Psoas muscle (tissue), 8 donors: ENCODE results near the gene ARHGEF7. TPM values are rescaled to one million over a fixed set of nuclear protein-coding genes. Genes with fewer than 3 reads are reported as not detected.

Experiments
- ATAC-seq, 4 donors: fragments of 200-7000 bp; cut with Tn5 transposase; one replicate each; pipeline ENCODE4 v1.9.1; 2020; ENCODE audit warnings: moderate library complexity in 3 of 4, mild to moderate bottlenecking in 2 of 4
- DNase-seq, 2 donors: peaks; one replicate each; pipeline ENCODE4 v3.0.0-alpha.2; 2020
- H3K27ac ChIP-seq: fragments of 200-600 bp; one replicate; pipeline ENCODE4 v1.8.0; 2022
- H3K27me3 ChIP-seq, 3 donors: fragments of 200-600 bp in 1 of 3; one replicate each; pipeline versions ENCODE4 v1.6.1 to v1.8.0; 2013 to 2022; ENCODE audit warnings: low read length in 2 of 3, mild to moderate bottlenecking in 2 of 3, moderate library complexity in 1 of 3; ENCODE audit not compliant: insufficient read depth in 3 of 3
- H3K36me3 ChIP-seq, 2 donors: fragments of 200-600 bp in 1 of 2; one replicate each; pipeline versions ENCODE4 v1.6.1 to v1.8.0; 2013 to 2022; ENCODE audit warnings: low read depth in 1 of 2, mild to moderate bottlenecking in 1 of 2, moderate library complexity in 1 of 2; ENCODE audit not compliant: insufficient read depth in 1 of 2
- H3K4me1 ChIP-seq: fragments of 200-600 bp; one replicate; pipeline ENCODE4 v1.8.0; 2022
- H3K4me3 ChIP-seq: fragments of 200-600 bp; one replicate; pipeline ENCODE4 v1.8.0; 2022; ENCODE audit warnings: mild to moderate bottlenecking
- H3K9me3 ChIP-seq: fragments of 200-600 bp; one replicate; pipeline ENCODE4 v1.8.0; 2022
- WGBS, 3 donors: extraction: QIAGEN DNeasy Blood & Tissue Kit; methylation state at CpG; one replicate each; pipeline versions ENCODE4 v1.1.6 to v1.1.7; 2013; 5-methylcytosine and 5-hydroxymethylcytosine counted together
- intact Hi-C, 2 donors: fragments of 100-400 bp; cut with DNase I; formaldehyde crosslinking; loops; one replicate each; pipeline versions ENCODE4 v1.11.0 to v1.14.2; 2022
- polyA plus RNA-seq, 3 donors: library from polyadenylated mRNA; stranded (reverse); fragments of 200-250 nt; gene quantifications; one replicate each; pipeline ENCODE4 v1.2.3, GENCODE V29; 2013
- total RNA-seq, 4 donors: library from RNA; stranded (reverse); fragmentation: NEBNext Ultra II Directional in 2 of 4; extraction: Animal tissue kit (Norgen Biotek cat#: 25700) in 2 of 4; gene quantifications; one replicate each; pipeline versions ENCODE4 v1.2.1 to v1.2.4, GENCODE V29; 2021 to 2023
- TF ChIP-seq, protein P1 (sequence below): fragments of 200-600 bp; IDR thresholded peaks from one replicate; pipeline ENCODE4 v1.8.0; 2022; ENCODE audit warnings: antibody characterized with exemption
- donor health status: healthy with polysubstance abuse.
- donor health status: DM: no; HTN: no; CAD: no; lungs with moderate emphysema.
- donor health status: Bipolar disorder and iron deficiency.
- donor health status: healthy.
- donor health status: DM: yes; HTN: yes; CAD: no.
- donor health status: DM: no; HTN: no; CAD: no.
- donor health status: DM: no; HTN: no; CAD: no.
- donor health status: DM: yes; HTN: yes; CAD: no.

ARHGEF7 gene
- total and polyA plus RNA-seq, 7 donors, result 21.6 to 53.6 (median 46.8) TPM

DNA sequence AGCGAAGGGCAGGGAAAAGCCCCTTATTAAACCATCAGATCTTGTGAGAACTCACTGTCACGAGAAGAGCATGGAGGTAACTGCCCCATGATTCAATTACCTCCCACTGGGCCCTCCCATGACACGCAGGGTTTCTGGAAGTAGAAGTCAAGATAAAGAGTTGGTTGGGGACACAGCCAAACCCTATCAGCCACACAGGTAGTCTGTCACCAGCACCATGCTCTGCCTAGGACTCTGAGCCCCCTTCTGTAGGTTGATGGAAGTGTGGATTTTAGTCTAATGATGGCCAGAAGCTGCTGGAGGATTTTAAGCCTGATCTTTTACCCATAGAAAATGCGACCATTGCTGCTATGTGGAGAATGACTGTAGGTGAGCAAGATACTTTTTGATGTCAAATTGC lies 60.8 kb downstream of the ARHGEF7 start:
- ATAC-seq (no peak), DNase-seq (no peak)
- TF ChIP-seq, protein P1, sequence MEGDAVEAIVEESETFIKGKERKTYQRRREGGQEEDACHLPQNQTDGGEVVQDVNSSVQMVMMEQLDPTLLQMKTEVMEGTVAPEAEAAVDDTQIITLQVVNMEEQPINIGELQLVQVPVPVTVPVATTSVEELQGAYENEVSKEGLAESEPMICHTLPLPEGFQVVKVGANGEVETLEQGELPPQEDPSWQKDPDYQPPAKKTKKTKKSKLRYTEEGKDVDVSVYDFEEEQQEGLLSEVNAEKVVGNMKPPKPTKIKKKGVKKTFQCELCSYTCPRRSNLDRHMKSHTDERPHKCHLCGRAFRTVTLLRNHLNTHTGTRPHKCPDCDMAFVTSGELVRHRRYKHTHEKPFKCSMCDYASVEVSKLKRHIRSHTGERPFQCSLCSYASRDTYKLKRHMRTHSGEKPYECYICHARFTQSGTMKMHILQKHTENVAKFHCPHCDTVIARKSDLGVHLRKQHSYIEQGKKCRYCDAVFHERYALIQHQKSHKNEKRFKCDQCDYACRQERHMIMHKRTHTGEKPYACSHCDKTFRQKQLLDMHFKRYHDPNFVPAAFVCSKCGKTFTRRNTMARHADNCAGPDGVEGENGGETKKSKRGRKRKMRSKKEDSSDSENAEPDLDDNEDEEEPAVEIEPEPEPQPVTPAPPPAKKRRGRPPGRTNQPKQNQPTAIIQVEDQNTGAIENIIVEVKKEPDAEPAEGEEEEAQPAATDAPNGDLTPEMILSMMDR, result no peak
- Histone ChIP-seq H3K4me1 (peaks cover 88% of the 10 kb centered on the region), H3K27ac (peak overlapping the region; percentile 77), H3K36me3 (no peaks in the 10 kb centered on the region), H3K9me3 (no peaks in the 10 kb centered on the region), H3K4me3 (no peak overlapping the region), H3K27me3 (no peaks in the 10 kb centered on the region)
- 93 to 96% (median 94%) methylated on average over 4 of the region's 4 CpGs for WGBS, 3 donors
- intact Hi-C loops, result loop anchor here in 1 of 2 donors (5.0 kb wide), 1 partner anchor 41 kb away; no protein-coding TSS in a partner anchor

DNA sequence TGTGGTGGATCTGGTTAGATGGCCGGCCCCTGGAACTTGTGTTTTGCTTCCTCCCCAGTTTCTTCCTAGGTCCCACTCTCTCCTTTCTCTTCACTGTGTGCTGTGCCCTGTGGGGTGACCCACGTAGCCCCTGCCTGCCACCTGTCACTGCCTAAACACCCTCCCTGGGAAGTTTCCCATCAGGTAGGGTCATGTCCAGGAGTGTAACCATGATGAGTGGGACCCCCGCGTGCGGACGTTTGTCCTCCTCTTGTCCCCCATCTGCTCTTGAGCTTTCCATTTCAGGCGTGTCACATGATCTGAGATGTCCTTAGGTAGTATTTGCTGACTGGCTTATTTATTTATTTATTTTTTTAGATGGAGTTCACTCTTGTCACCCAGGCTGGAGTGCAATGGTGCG lies 61.3 kb downstream of the ARHGEF7 start:
- intact Hi-C loops, result loop anchor here in 1 of 2 donors (5.0 kb wide), 1 partner anchor 41 kb away; no protein-coding TSS in a partner anchor
- WGBS, 3 donors, result 85 to 96% (median 90%) methylated on average over 8 of the region's 8 CpGs

DNA sequence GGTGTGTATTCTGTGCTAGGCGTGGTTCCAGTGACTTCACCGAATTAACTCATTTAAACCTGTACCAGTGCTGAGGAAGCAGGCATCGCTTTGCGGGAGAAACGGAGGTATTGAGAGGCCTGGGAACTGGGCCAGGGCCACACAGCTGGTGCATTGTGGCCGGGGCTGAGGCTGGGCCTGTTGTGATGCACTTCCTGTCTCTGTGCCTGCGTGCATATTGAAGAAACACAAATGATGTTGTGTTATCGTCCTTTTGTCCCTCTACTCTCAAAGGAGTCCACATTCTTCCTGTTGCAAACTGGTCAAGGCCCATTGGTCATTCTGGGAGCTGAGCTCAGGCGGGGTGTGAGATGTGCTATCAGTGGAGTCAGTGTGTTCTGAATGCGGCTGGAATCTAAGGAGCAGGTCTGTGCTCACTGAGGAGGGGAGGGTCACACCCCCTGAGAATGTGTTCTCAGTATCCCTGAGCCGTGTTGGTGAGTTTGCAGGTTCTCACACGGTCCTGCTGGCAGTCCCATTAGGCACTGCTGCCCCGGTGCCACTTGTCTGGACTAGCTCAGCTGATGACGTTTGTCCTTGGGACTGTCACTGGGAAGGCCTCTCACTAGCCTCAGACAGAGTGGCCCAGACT lies 62.1 kb downstream of the ARHGEF7 start:
- DNase-seq (peak; percentile 51 to 65), ATAC-seq (peak; percentile 79 to 88 (median 84))
- H3K27ac ChIP-seq, result peak overlapping the region; percentile 77
- no peaks in the 10 kb centered on the region for H3K9me3 ChIP-seq
- intact Hi-C loops, result loop anchor here in 1 of 2 donors (5.0 kb wide), 1 partner anchor 40 kb away; no protein-coding TSS in a partner anchor
- TF ChIP-seq, protein P1, result no peak
- H3K4me1 ChIP-seq, result peaks cover 87% of the 10 kb centered on the region
- H3K27me3 ChIP-seq, result no peaks in the 10 kb centered on the region
- H3K4me3 ChIP-seq, result peak overlapping the region; percentile 3
- H3K36me3 ChIP-seq, result no peaks in the 10 kb centered on the region
- 22 to 28% (median 24%) methylated on average over 14 of the region's 14 CpGs for WGBS, 3 donors

More for the DNA sequence above, 61.3 kb downstream of the ARHGEF7 start:
- Histone ChIP-seq H3K4me3 (no peak overlapping the region), H3K36me3 (no peaks in the 10 kb centered on the region), H3K27ac (peak overlapping the region; percentile 77), H3K4me1 (peaks cover 86% of the 10 kb centered on the region), H3K27me3 (no peaks in the 10 kb centered on the region), H3K9me3 (no peaks in the 10 kb centered on the region)
- DNase-seq (no peak), ATAC-seq (no peak)
- TF ChIP-seq, protein P1, result no peak

DNA sequence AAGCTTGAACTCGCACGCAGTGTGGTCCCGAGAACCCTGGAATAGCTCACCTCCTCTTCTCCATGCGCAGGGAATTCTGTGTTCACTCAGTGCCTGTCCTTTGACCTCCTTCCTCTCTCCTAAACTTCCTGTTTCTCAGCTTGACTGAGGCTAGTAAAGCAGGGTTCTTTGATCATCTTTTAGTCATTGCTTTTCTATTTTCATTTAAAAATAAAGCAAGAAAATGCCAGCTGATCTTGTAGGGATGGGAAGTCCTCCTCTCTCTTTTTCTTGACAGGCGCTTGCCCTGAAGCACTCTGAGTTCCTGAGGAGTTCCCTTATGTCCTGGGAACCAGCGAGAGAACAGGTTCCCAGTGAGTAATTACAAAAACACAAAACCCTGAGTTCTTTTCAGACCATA lies 62.8 kb downstream of the ARHGEF7 start:
- 54 to 67% (median 61%) methylated on average over 6 of the region's 6 CpGs for WGBS, 3 donors
- Histone ChIP-seq H3K36me3 (no peaks in the 10 kb centered on the region), H3K27ac (peak overlapping the region; percentile 77), H3K9me3 (no peaks in the 10 kb centered on the region), H3K27me3 (no peaks in the 10 kb centered on the region), H3K4me3 (peak overlapping the region; percentile 3), H3K4me1 (peaks cover 86% of the 10 kb centered on the region)
- no peak for DNase-seq
- intact Hi-C loops, result loop anchor here in 1 of 2 donors (5.0 kb wide), 1 partner anchor 39 kb away; no protein-coding TSS in a partner anchor
- ATAC-seq, result peak in 1 of 4 donors; percentile 20
- TF ChIP-seq, protein P1, result no peak
